ENCODE data around the gene EIF5B.

DNA sequence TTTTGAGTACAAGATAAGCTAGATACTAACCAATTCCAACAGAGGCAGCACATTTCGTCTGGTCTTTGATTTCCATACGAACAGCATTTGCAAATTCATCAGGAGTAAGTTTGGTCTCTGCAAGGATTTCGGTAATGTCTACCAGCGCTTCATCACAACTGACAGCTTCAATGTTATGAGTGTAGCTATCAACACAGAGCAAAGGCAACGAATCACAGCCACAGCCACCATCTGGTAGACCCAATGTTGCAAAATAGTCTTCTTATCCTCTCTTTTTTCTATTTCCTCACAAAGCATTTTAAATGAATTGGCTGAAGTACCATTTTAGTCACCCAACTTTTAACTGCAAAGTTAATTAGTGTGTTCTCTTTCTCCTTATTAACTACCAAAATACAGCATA lies 84.3 kb downstream of the EIF5B start:
- TF ChIP-seq POLR2A (IDR thresholded peaks at IDR 0.05) (no peak), POLR2AphosphoS5 (IDR thresholded peaks at IDR 0.05) (no peak)
- TF ChIP-seq, protein P1, sequence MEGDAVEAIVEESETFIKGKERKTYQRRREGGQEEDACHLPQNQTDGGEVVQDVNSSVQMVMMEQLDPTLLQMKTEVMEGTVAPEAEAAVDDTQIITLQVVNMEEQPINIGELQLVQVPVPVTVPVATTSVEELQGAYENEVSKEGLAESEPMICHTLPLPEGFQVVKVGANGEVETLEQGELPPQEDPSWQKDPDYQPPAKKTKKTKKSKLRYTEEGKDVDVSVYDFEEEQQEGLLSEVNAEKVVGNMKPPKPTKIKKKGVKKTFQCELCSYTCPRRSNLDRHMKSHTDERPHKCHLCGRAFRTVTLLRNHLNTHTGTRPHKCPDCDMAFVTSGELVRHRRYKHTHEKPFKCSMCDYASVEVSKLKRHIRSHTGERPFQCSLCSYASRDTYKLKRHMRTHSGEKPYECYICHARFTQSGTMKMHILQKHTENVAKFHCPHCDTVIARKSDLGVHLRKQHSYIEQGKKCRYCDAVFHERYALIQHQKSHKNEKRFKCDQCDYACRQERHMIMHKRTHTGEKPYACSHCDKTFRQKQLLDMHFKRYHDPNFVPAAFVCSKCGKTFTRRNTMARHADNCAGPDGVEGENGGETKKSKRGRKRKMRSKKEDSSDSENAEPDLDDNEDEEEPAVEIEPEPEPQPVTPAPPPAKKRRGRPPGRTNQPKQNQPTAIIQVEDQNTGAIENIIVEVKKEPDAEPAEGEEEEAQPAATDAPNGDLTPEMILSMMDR (IDR thresholded peaks at IDR 0.05) = no peak

Measured in breast epithelium (tissue), 3 donors.